GM18951 (cell line): ENCODE measurements around the gene WNK4.

Source experiments
- POLR2A ChIP-seq: IDR thresholded peaks from 4 replicates; pipeline ENCODE4 v1.6.1; 2011; ENCODE audit warnings: mild to moderate bottlenecking; ENCODE audit not compliant: insufficient read length, insufficient read depth; ENCODE audit errors: extremely low read depth
- in situ Hi-C: fragments of 300-500 bp; cut with MboI; formaldehyde crosslinking; loops from one replicate; pipeline ENCODE4 v1.12.0; 2022; ENCODE audit warnings: low sequenced_read_pairs, mixed read lengths, inconsistent platforms; ENCODE audit not compliant: unreplicated experiment

WNK4 gene

GRCh38 chr17:42819939-42820535, 39.6 kb downstream of the WNK4 start:
- in situ Hi-C loops: no loop called here
- TF ChIP-seq POLR2A: no peak

GRCh38 chr17:42821176-42821575, 40.8 kb downstream of the WNK4 start:
- in situ Hi-C loops: no loop called here

GRCh38 chr17:42827472-42827871, 47.1 kb downstream of the WNK4 start:
- TF ChIP-seq POLR2A: no peak
- in situ Hi-C loops: no loop called here

More at GRCh38 chr17:42821176-42821575, 40.8 kb downstream of the WNK4 start:
- no peak for TF ChIP-seq POLR2A

GRCh38 chr17:42830971-42831370, 50.6 kb downstream of the WNK4 start:
- no peak for TF ChIP-seq POLR2A
- in situ Hi-C loops: no loop called here

- in situ Hi-C loops: no loop called here
- TF ChIP-seq POLR2A: no peak
Observed at GRCh38 chr17:42832213-42832933, 52.0 kb downstream of the WNK4 start.

GRCh38 chr17:42832934-42833766, 52.7 kb downstream of the WNK4 start, which contains the start of gene PSME3:
TSS of gene PSME3 (plus strand) at chr17:42833397. CDS start at chr17:42833632, 235 bp downstream.
- peak; percentile 97 for TF ChIP-seq POLR2A

GRCh38 chr17:42833767-42834422, 53.5 kb downstream of the WNK4 start:
- in situ Hi-C loops: no loop called here
- TF ChIP-seq POLR2A: no peak

More at GRCh38 chr17:42832934-42833766, 52.7 kb downstream of the WNK4 start, which contains the start of gene PSME3:
- in situ Hi-C loops: no loop called here

GRCh38 chr17:42835732-42836131, 55.3 kb downstream of the WNK4 start:
- in situ Hi-C loops: no loop called here
- no peak for TF ChIP-seq POLR2A

- TF ChIP-seq POLR2A: no peak
- in situ Hi-C loops: no loop called here
Observed at GRCh38 chr17:42841975-42842685, 61.7 kb downstream of the WNK4 start.

- in situ Hi-C loops: no loop called here
- TF ChIP-seq POLR2A: no peak
Observed at GRCh38 chr17:42843358-42843934, 63.0 kb downstream of the WNK4 start.

GRCh38 chr17:42844271-42844670, 63.9 kb downstream of the WNK4 start, which contains the start of gene AOC2:
TSS of gene AOC2 (plus strand) at chr17:42844580. CDS start at chr17:42844627, 47 bp downstream.
- in situ Hi-C loops: no loop called here
- no peak for TF ChIP-seq POLR2A
